Activated naive CD8-positive, alpha-beta T cell treated with anti-CD3 and anti-CD28 coated beads, Interleukin-2, amount 10 ng/mL, durations not matched to agents 7 days and 5 days (primary cell): Measurements from ENCODE around the gene PRR22. TPM values are rescaled to one million over a fixed set of nuclear protein-coding genes. Genes with fewer than 3 reads are reported as not detected.

ENCODE experiments used
- ATAC-seq: fragments of 150-1000 bp; cut with Tn5 transposase; one replicate; pipeline ENCODE4 v1.10.0; 2021; ENCODE audit warnings: low read depth, moderate library complexity
- POLR2A ChIA-PET: fragments of 350-600 bp; sonication (Branson Sonifier 250); formaldehyde crosslinking; loops from one replicate; lab custom pipeline; 2021; ENCODE audit warnings: antibody characterized with exemption; lab: Charles Lee
- DNase-seq: peaks from one replicate; pipeline ENCODE4 v3.0.0; 2021
- H3K27ac Mint-ChIP-seq: one replicate; pipeline ENCODE4 v1.8.0; 2022; ENCODE audit warnings: mild to moderate bottlenecking, mixed read lengths
- H3K27me3 Mint-ChIP-seq: one replicate; pipeline ENCODE4 v1.8.0; 2022; ENCODE audit warnings: mild to moderate bottlenecking, moderate library complexity, mixed read lengths
- H3K36me3 Mint-ChIP-seq: one replicate; pipeline ENCODE4 v1.8.0; 2021; ENCODE audit warnings: mild to moderate bottlenecking, mixed read lengths
- H3K4me1 Mint-ChIP-seq: one replicate; pipeline ENCODE4 v1.8.0; 2021; ENCODE audit warnings: mixed read lengths
- H3K4me3 Mint-ChIP-seq: one replicate; pipeline ENCODE4 v1.8.0; 2022; ENCODE audit warnings: mild to moderate bottlenecking, moderate library complexity, mixed read lengths
- H3K9me3 Mint-ChIP-seq: one replicate; pipeline ENCODE4 v1.8.0; 2021; ENCODE audit warnings: mixed read lengths
- total RNA-seq, 2 experiments: library from RNA; stranded (reverse); gene quantifications; one replicate each; pipeline ENCODE4 v1.2.3, GENCODE V29; 2021

The PRR22 gene
- total RNA-seq, 2 experiments from 2014 or later: 3.8 to 4.4 TPM

- Mint-ChIP-seq H3K9me3 (no peaks in the 10 kb centered on the region), H3K36me3 (peaks cover 2% of the 10 kb centered on the region), H3K27ac (no peak overlapping the region), H3K4me1 (peaks cover 5% of the 10 kb centered on the region), H3K27me3 (peaks cover 2% of the 10 kb centered on the region), H3K4me3 (no peak overlapping the region)
- POLR2A ChIA-PET: interaction anchor here (0.5 kb wide), 1 partner anchor 72 kb away, joined by 7 read pairs; no protein-coding TSS in a partner anchor
- ATAC-seq (no peak), DNase-seq (no peak)
Observed at GRCh38 chr19:5823579-5824281, 39.2 kb upstream of the PRR22 start.

GRCh38 chr19:5822181-5822844, 37.8 kb upstream of the PRR22 start:
- H3K27ac Mint-ChIP-seq: no peak overlapping the region
- no peak overlapping the region for H3K4me3 Mint-ChIP-seq
- peaks cover 2% of the 10 kb centered on the region for H3K36me3 Mint-ChIP-seq
- peaks cover 4% of the 10 kb centered on the region for H3K27me3 Mint-ChIP-seq
- POLR2A ChIA-PET: no interaction called here
- DNase-seq (no peak), ATAC-seq (no peak)
- H3K9me3 Mint-ChIP-seq: no peaks in the 10 kb centered on the region
- peaks cover 4% of the 10 kb centered on the region for H3K4me1 Mint-ChIP-seq

- Mint-ChIP-seq H3K9me3 (no peaks in the 10 kb centered on the region), H3K27me3 (peaks cover 2% of the 10 kb centered on the region), H3K4me3 (no peak overlapping the region), H3K27ac (no peak overlapping the region), H3K4me1 (peaks cover 2% of the 10 kb centered on the region), H3K36me3 (no peaks in the 10 kb centered on the region)
- POLR2A ChIA-PET: no interaction called here
- no peak for DNase-seq
- ATAC-seq: no peak
Observed at GRCh38 chr19:5821521-5822180, 37.1 kb upstream of the PRR22 start.

- no peaks in the 10 kb centered on the region for H3K36me3 Mint-ChIP-seq
- ATAC-seq (no peak), DNase-seq (no peak)
- peaks cover 2% of the 10 kb centered on the region for H3K4me1 Mint-ChIP-seq
- H3K27me3 Mint-ChIP-seq: peaks cover 2% of the 10 kb centered on the region
- H3K27ac Mint-ChIP-seq: peak overlapping the region; percentile 35
- H3K9me3 Mint-ChIP-seq: no peaks in the 10 kb centered on the region
- no peak overlapping the region for H3K4me3 Mint-ChIP-seq
- POLR2A ChIA-PET: interaction anchor here (0.6 to 0.7 kb wide), 3 partner anchors 369 to 1060 kb away, joined by 3 to 5 read pairs (median 4); no protein-coding TSS in a partner anchor
Observed at GRCh38 chr19:5820785-5821184, 36.2 kb upstream of the PRR22 start.

- no peaks in the 10 kb centered on the region for H3K9me3 Mint-ChIP-seq
- no peak for DNase-seq
- POLR2A ChIA-PET: no interaction called here
- peaks cover 2% of the 10 kb centered on the region for H3K27me3 Mint-ChIP-seq
- H3K4me1 Mint-ChIP-seq: peaks cover 2% of the 10 kb centered on the region
- no peak for ATAC-seq
- H3K4me3 Mint-ChIP-seq: no peak overlapping the region
- no peaks in the 10 kb centered on the region for H3K36me3 Mint-ChIP-seq
- H3K27ac Mint-ChIP-seq: no peak overlapping the region
Observed at GRCh38 chr19:5818594-5818993, 34.0 kb upstream of the PRR22 start.

GRCh38 chr19:5817218-5817617, 32.7 kb upstream of the PRR22 start:
- DNase-seq (no peak), ATAC-seq (no peak)
- no peak overlapping the region for H3K4me3 Mint-ChIP-seq
- POLR2A ChIA-PET: no interaction called here
- H3K36me3 Mint-ChIP-seq: no peaks in the 10 kb centered on the region
- H3K9me3 Mint-ChIP-seq: no peaks in the 10 kb centered on the region
- peaks cover 2% of the 10 kb centered on the region for H3K27me3 Mint-ChIP-seq
- H3K27ac Mint-ChIP-seq: peak overlapping the region; percentile 52
- peaks cover 2% of the 10 kb centered on the region for H3K4me1 Mint-ChIP-seq

GRCh38 chr19:5814852-5815246, 30.3 kb upstream of the PRR22 start:
- Mint-ChIP-seq H3K27me3 (peaks cover 2% of the 10 kb centered on the region), H3K36me3 (no peaks in the 10 kb centered on the region), H3K4me1 (peaks cover 2% of the 10 kb centered on the region), H3K27ac (no peak overlapping the region), H3K9me3 (no peaks in the 10 kb centered on the region), H3K4me3 (no peak overlapping the region)
- POLR2A ChIA-PET: no interaction called here
- DNase-seq (no peak), ATAC-seq (no peak)

- H3K27me3 Mint-ChIP-seq: peaks cover 2% of the 10 kb centered on the region
- no peak for ATAC-seq
- H3K9me3 Mint-ChIP-seq: no peaks in the 10 kb centered on the region
- no peak overlapping the region for H3K4me3 Mint-ChIP-seq
- H3K27ac Mint-ChIP-seq: no peak overlapping the region
- peaks cover 2% of the 10 kb centered on the region for H3K4me1 Mint-ChIP-seq
- H3K36me3 Mint-ChIP-seq: no peaks in the 10 kb centered on the region
- DNase-seq: no peak
- POLR2A ChIA-PET: interaction anchor here (0.6 kb wide), 1 partner anchor 86 kb away, joined by 3 read pairs; no protein-coding TSS in a partner anchor
Observed at GRCh38 chr19:5814123-5814851, 29.7 kb upstream of the PRR22 start.

- H3K4me1 Mint-ChIP-seq: no peaks in the 10 kb centered on the region
- H3K36me3 Mint-ChIP-seq: no peaks in the 10 kb centered on the region
- POLR2A ChIA-PET: no interaction called here
- ATAC-seq: no peak
- H3K9me3 Mint-ChIP-seq: no peaks in the 10 kb centered on the region
- no peak for DNase-seq
- H3K4me3 Mint-ChIP-seq: no peak overlapping the region
- peaks cover 12% of the 10 kb centered on the region for H3K27me3 Mint-ChIP-seq
- no peak overlapping the region for H3K27ac Mint-ChIP-seq
Observed at GRCh38 chr19:5811117-5811516, 26.6 kb upstream of the PRR22 start.

GRCh38 chr19:5809469-5809868, 24.9 kb upstream of the PRR22 start:
- POLR2A ChIA-PET: interaction anchor here (0.7 kb wide), 1 partner anchor 19 kb away, joined by 3 read pairs; no protein-coding TSS in a partner anchor
- Mint-ChIP-seq H3K4me3 (no peak overlapping the region), H3K4me1 (peaks cover 1% of the 10 kb centered on the region), H3K9me3 (no peaks in the 10 kb centered on the region), H3K27ac (no peak overlapping the region), H3K27me3 (peaks cover 22% of the 10 kb centered on the region), H3K36me3 (no peaks in the 10 kb centered on the region)
- no peak for ATAC-seq
- no peak for DNase-seq

- H3K9me3 Mint-ChIP-seq: no peaks in the 10 kb centered on the region
- no peak overlapping the region for H3K4me3 Mint-ChIP-seq
- H3K4me1 Mint-ChIP-seq: peaks cover 6% of the 10 kb centered on the region
- no peak overlapping the region for H3K27ac Mint-ChIP-seq
- DNase-seq (no peak), ATAC-seq (no peak)
- POLR2A ChIA-PET: interaction anchor here (1.8 kb wide), 1 partner anchor 19 kb away, joined by 9 read pairs; no protein-coding TSS in a partner anchor
- peaks cover 26% of the 10 kb centered on the region for H3K27me3 Mint-ChIP-seq
- H3K36me3 Mint-ChIP-seq: no peaks in the 10 kb centered on the region
Observed at GRCh38 chr19:5809053-5809452, 24.5 kb upstream of the PRR22 start.

- ATAC-seq (no peak), DNase-seq (no peak)
- Mint-ChIP-seq H3K9me3 (no peaks in the 10 kb centered on the region), H3K27me3 (peaks cover 27% of the 10 kb centered on the region), H3K4me1 (peaks cover 10% of the 10 kb centered on the region), H3K27ac (no peak overlapping the region), H3K4me3 (no peak overlapping the region), H3K36me3 (no peaks in the 10 kb centered on the region)
- POLR2A ChIA-PET: interaction anchor here (1.8 kb wide), 1 partner anchor 20 kb away, joined by 9 read pairs; no protein-coding TSS in a partner anchor
Observed at GRCh38 chr19:5808120-5808816, 23.7 kb upstream of the PRR22 start.
